HG03571 (cell line): ENCODE measurements around the gene PKLR.
A peak's percentile ranks its signal among the peaks of the same experiment; 100 is the strongest.
"Not testable (repeated sequence)": the region's sequence is repeated elsewhere in the genome, so short reads cannot be mapped to it uniquely, and the experiment has no call there.

Source experiments
- ATAC-seq: cut with Tn5 transposase; IDR thresholded peaks from one replicate; pipeline ENCODE4 v1.9.1; 2021; ENCODE audit not compliant: unreplicated experiment

Gene PKLR

DNA sequence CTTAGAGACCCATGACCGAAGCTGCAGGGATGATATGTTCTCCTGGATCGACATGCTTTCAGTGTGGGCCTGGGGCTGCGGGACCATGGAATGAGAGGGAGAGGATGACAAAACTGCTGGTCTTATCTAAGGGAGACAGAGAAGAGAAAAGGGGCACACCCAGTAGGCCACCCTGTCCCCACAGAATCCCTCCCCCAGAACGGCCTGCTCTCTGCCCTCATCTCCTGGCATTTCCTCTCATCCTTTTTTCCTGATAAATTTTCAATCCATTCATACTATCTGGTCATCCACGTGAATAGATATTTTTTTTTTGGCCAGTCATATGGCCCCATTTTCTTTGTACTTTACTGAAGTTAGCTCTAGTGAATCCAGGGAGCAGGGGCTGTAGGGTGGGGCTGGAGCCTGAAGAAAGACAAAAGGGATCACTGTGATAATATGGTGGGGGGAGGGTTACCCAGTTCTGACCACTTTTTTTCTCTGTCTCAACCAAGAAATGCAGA is at the start of gene PKLR:
TSS of gene PKLR (minus strand) at position 97 of the 500 bp plus-strand sequence. CDS start at position 54, 43 bp downstream.
- ATAC-seq: no peak

DNA sequence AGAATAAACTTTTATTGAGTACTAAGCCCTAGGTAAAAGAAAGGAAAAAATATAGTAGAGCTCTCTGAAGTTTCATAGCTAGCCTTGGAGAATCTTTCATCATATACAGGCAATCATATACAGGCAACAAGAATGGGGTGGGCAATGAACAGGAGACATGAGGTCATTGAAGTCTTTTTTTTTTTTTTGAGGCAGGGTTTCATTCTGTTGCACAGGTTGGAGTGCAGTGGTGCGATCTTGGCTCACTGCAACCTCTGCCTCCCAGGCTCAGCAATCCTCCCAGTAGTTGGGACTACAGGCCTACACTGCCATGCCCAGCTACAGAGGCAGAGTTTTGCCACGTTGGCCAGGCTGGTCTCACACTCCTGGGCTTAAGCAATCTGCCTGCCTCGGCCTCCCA is 41.6 kb upstream of the PKLR start:
- no peak for ATAC-seq

DNA sequence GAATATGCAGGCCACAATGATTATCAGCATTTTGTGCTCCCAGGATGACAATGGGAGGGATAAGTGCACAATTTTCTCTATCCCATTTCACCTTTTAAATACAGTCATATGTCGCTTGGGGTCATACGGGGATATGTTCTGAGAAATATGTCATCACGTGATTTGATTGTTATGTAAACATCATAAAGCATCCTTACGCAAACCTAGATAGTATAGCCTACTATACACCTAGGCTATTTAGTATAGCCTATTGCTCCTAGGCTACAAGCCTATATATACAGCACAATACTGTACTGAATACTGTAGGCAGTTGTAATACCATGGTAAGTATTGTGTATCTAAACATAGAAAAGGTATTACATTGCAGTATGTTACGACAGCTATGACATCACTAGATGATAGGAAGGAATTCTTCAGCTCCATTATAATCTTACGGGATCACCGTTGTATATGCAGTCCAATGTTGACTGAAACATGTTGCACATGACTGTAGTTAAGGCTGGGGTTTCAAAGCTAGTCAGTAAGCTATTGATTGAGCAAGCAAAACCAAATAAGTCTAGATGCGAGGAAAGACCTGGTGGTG is 38.4 kb upstream of the PKLR start:
- no peak for ATAC-seq

DNA sequence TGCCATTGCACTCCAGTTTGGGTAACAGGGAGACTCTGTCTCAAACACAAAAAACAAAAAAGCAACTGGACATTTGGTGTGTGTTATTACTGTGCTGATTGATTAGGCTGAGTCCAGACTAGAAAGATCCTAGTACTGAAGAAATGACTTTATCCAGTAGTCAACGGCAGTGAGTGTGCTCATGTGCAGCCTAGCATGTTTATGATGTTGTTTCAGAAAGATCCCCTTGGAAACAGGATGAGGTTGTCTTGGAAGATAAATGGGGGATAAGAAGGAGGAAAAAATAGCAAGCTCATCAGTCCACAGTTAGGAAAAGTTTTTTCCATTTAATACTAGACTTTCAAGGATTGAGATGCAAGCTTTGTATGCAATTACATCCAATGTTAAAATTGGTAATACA is 33.7 kb upstream of the PKLR start:
- ATAC-seq: no peak

DNA sequence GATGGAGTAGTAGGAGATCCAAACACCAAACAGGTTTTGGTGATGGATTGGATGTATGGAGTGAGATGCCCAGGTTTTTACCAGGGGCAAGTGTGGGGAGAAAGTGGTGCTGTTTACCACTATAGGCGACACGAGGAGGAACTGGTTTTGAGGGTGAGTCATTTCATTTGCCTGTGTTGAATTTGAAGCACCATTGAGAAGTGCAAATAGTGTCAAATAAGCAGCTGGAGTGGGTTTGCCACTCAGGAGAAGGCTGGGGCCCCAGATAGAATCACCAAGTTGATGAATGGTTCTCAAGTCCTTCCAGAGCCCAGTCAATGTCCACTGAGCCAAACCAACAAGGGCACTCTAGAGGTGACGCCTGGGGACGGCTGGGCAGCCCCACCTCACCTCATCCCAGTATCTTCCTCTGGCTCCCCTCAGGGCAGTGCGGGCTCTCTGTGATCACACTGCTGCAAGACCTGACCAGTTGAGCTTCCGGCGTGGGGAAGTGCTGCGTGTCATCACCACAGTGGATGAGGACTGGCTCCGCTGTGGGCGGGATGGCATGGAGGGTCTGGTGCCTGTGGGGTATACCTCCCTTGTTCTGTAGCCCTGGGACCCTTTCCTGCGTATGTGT is 28.9 kb upstream of the PKLR start:
- no peak for ATAC-seq

DNA sequence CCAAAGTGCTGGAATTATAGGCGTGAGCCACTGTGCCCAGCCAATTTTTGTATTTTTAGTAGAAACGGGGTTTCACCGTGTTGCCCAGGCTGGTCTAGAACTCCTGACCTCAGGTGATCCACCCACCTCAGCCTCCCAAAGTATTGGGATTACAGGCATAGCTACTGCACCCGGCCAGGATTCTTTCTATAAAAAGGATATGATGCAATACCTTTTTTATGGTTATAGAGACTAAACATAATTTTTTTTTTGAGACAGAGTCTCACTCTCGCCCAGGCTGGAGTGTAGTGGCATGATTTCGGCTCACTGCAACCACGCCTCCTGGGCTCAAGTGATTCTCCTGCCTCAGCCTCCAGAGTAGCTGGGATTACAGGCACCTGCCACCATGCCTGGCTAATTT is 27.6 kb upstream of the PKLR start:
- not testable (repeated sequence) for ATAC-seq

- ATAC-seq: no peak
Measured at GRCh38 chr1:155327981-155328380, 26.7 kb upstream of the PKLR start.

DNA sequence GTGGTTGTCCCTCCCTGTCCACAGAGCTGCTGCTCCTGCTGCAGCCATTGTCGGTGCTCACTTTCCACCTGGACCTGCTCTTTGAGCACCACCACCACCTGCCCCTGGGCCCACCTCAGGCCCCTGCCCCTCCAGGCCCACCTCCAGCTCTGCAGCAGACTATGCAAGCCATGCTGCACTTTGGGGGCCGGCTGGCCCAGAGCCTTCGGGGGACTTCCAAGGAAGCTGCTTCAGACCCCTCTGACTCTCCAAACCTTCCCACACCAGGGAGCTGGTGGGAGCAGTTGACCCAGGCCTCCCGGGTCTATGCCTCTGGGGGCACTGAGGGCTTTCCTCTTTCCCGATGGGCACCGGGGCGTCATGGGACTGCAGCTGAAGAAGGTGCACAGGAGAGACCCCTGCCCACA is 25.4 kb upstream of the PKLR start:
- ATAC-seq: no peak

DNA sequence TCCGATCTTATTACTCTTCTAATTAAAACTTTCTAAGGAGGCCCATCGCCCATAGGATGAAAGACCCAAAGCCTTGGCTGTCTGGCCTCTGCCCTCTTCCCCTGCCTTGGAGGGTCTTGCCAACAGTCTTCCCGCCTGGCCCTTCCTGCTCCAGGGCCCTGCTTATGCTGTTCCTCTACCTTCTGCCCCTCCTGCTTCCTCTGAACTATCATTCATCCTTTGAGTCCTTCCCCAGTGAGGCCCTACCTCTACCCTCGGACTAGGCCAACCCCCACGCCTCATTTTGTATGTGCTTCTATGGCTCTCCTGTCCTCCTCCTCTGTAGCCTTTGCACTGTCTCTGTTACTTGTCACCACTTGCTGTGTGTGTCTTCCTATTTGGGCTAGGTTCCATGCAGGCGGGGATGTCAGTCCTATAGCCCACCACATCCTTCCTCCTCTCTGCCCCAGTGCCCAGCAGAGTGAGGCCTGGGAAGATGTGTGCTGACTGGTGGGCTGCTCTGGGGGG is 24.8 kb upstream of the PKLR start:
- no peak for ATAC-seq

GRCh38 chr1:155325603-155325893 is 24.3 kb upstream of the PKLR start:
- no peak for ATAC-seq

DNA sequence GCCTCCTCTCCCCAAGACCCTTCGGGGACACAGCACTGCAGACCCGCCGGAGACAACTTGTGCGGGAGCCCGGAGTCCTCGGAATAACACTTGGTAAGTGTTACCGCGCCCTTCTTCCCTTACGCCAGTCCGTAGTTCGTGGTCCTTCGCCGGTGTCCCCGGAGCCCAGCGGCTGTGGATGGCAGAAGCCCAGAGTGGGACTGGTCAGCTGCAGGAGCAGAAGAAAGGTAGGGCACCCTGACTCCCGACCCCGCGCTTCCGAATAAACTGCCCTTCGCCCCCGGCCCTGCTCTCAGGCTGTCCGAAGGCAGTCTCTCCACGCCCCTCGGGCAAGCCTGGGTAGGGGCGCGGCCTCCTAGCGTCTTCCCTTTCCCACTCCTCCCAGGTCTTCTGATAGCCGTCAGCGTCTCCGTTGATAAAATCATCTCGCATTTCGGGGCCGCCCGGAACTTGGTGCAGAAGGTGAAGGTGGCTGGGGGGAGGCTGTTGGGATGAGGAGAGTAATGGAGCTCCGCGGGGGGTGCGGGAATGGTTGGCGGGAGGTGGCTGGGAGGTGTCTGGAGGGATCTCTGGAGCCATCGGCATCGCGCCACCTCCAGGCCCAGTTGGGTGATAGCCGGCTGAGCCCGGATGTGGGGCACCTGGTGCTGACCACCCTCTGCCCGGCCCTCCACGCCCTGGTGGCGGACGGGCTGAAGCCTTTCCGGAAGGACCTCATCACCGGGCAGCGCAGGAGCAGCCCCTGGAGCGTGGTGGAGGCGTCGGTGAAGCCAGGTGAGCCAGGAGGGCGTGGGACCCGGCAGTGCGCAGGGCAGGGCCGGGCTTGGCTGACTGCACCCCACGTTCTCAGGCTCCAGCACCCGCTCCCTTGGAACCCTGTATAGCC is 23.7 kb upstream of the PKLR start:
- ATAC-seq: no peak

GRCh38 chr1:155324037-155324716 is 22.9 kb upstream of the PKLR start:
- ATAC-seq: peak; percentile 45

- ATAC-seq: peak; percentile 30
Measured at GRCh38 chr1:155323729-155324036, 22.4 kb upstream of the PKLR start.

DNA sequence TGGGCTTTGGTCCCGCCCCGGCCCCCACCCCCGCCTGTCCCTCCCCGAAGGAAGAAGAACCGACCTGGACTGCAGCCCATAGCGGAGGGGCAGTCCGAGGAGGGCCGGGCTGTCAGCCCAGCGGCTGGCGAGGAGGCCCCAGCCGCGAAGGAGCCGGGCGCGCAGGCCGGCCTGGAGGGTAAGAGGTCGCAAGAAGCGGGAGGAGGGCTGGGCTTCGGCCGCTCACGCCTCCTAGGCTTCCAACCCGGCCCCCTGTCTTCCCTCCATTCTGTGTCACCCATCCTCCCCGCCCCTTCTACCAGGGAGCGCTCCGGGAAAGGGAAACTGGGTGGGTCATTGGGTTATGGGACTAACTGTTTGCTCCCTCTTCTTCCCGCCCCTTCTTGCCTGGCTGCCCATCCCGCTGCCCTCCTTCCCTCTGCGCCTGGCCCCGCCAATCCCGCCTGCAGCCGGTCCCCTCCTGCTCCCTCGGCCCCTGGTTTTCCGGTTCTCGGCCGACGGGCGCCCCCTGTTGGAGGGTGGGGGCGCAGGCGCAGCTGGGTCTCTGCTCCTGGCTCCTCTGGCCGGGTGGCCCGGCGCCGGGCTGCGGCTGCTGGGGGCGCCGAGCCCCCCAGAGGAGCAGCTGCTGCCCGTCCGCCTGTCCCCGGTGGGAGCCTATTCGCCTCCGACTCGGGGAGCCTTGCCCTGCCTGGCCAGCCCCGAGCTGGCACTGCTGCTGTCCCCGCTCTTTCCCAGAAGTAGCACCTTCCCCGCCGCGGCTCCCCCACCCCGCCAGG is 21.9 kb upstream of the PKLR start:
- peak; percentile 43 for ATAC-seq

DNA sequence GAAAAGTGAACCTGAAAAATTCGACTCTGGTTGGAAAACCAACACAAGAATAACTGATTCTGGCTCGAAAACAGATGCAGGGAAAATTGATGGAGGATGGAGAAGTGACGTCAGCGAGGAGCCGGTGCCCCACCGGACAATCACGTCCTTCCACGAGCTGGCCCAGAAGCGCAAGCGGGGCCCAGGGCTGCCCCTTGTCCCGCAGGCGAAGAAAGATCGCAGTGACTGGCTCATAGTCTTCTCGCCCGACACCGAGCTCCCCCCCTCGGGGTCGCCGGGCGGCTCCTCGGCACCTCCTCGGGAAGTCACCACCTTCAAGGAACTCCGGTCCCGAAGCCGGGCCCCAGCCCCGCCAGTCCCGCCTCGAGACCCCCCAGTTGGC is 21.3 kb upstream of the PKLR start:
- ATAC-seq: no peak

DNA sequence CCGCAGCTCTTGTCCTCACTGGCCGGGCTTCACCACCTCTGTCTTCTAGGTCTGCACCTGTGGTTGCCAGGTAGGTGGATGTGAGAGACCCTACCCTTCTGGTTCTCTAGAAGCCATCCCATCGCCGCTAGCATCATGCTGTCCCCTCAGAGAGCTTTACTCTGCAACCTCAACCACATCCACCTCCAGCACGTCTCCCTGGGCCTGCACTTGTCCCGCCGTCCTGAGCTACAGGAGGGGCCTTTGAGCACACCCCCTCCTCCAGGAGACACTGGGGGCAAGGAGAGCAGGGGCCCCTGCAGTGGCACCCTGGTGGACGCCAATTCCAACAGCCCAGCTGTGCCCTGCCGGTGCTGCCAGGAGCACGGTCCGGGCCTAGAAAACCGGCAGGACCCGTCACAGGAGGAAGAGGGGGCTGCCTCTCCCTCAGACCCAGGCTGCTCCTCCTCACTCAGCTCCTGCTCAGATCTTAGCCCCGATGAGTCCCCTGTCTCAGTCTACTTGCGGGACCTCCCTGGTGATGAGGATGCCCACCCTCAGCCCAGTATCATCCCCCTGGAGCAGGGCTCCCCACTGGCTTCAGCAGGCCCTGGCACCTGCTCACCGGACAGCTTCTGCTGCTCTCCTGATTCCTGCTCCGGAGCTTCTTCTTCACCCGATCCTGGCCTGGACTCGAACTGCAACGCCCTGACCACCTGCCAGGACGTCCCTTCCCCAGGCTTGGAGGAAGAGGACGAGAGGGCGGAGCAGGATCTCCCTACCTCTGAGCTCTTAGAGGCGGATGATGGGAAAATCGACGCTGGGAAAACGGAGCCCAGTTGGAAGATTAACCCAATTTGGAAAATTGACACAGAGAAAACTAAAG is 20.6 kb upstream of the PKLR start:
- no peak for ATAC-seq

GRCh38 chr1:155320661-155321617 is 19.7 kb upstream of the PKLR start, which contains the start of gene RUSC1:
Gene RUSC1, plus strand, starts transcription at chr1:155320894. Its CDS starts 880 bp downstream, at chr1:155321774.
- ATAC-seq: no peak

DNA sequence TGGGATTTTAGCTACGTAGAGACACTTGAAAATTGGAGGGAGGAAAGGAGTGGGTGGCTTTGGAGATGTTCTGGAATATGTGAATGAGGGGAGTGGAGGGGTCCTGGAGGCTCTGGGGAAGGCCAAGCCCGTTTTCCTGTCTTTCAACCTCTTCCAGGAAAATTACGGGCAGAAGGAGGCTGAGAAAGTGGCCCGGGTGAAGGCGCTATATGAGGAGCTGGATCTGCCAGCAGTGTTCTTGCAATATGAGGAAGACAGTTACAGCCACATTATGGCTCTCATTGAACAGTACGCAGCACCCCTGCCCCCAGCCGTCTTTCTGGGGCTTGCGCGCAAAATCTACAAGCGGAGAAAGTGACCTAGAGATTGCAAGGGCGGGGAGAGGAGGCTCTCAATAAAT is 19.0 kb upstream of the PKLR start:
- ATAC-seq: no peak

- ATAC-seq: no peak
Measured at GRCh38 chr1:155319536-155319935, 18.3 kb upstream of the PKLR start.
